Raji (cell line): ENCODE data around the gene THSD4.

Experiments used
- POLR2A ChIP-seq: IDR thresholded peaks from 2 replicates; pipeline ENCODE4 v1.6.1; 2011; ENCODE audit warnings: low read depth, low read length, control low read depth; ENCODE audit not compliant: insufficient read depth

THSD4 gene

GRCh38 chr15:71687902-71688508 is 572.7 kb downstream of the THSD4 start:
- no peak for TF ChIP-seq POLR2A

- TF ChIP-seq POLR2A = no peak
These were observed 573.3 kb downstream of the THSD4 start for GRCh38 chr15:71688509-71689094.

- TF ChIP-seq POLR2A = no peak
These were observed 575.8 kb downstream of the THSD4 start for GRCh38 chr15:71691081-71691457.

- TF ChIP-seq POLR2A = no peak
These were observed 576.5 kb downstream of the THSD4 start for GRCh38 chr15:71691458-71692417.

GRCh38 chr15:71697236-71697635 is 582.0 kb downstream of the THSD4 start:
- TF ChIP-seq POLR2A = no peak

GRCh38 chr15:71698030-71698429 is 582.8 kb downstream of the THSD4 start:
- no peak for TF ChIP-seq POLR2A

- no peak for TF ChIP-seq POLR2A
These were observed 583.5 kb downstream of the THSD4 start for GRCh38 chr15:71698742-71699141.

GRCh38 chr15:71699977-71700376 is 584.7 kb downstream of the THSD4 start:
- TF ChIP-seq POLR2A = no peak

GRCh38 chr15:71701808-71702207 is 586.5 kb downstream of the THSD4 start:
- no peak for TF ChIP-seq POLR2A

GRCh38 chr15:71702496-71702895 is 587.2 kb downstream of the THSD4 start:
- TF ChIP-seq POLR2A = no peak

- no peak for TF ChIP-seq POLR2A
These were observed 589.9 kb downstream of the THSD4 start for GRCh38 chr15:71705151-71705550.

- TF ChIP-seq POLR2A = no peak
These were observed 591.4 kb downstream of the THSD4 start for GRCh38 chr15:71706461-71707229.

GRCh38 chr15:71707230-71708050 is 592.2 kb downstream of the THSD4 start:
- TF ChIP-seq POLR2A = no peak

- TF ChIP-seq POLR2A = no peak
These were observed 592.8 kb downstream of the THSD4 start for GRCh38 chr15:71708051-71708429.
